ENCODE data around the gene SPOP.
"Not testable (repeated sequence)": the region's sequence is repeated elsewhere in the genome, so short reads cannot be mapped to it uniquely, and the experiment has no call there.

The SPOP gene

GRCh38 chr17:49677933-49678847, at the start of gene SPOP:
Gene SPOP (minus strand): TSS chr17:49678097. CDS start chr17:49622810, 55,287 bp downstream.
- DNase-seq: peak; percentile 99

- DNase-seq: no peak
Measured at GRCh38 chr17:49727380-49727779, 49.5 kb upstream of the SPOP start.

- no peak for DNase-seq
Measured at GRCh38 chr17:49725452-49726130, 47.7 kb upstream of the SPOP start.

GRCh38 chr17:49724552-49724951, 46.7 kb upstream of the SPOP start:
- DNase-seq: not testable (repeated sequence)

GRCh38 chr17:49723423-49723822, 45.5 kb upstream of the SPOP start:
- DNase-seq: no peak

- DNase-seq: no peak
Measured at GRCh38 chr17:49722066-49722465, 44.2 kb upstream of the SPOP start.

GRCh38 chr17:49717371-49717861, 39.5 kb upstream of the SPOP start:
- no peak for DNase-seq

GRCh38 chr17:49716668-49717364, 38.9 kb upstream of the SPOP start:
- no peak for DNase-seq

GRCh38 chr17:49715717-49716279, 37.9 kb upstream of the SPOP start:
- DNase-seq: peak; percentile 32

GRCh38 chr17:49715216-49715615, 37.3 kb upstream of the SPOP start:
- DNase-seq: no peak

- no peak for DNase-seq
Measured at GRCh38 chr17:49708515-49709183, 30.8 kb upstream of the SPOP start.

- peak; percentile 99 for DNase-seq
Measured at GRCh38 chr17:49707608-49708514, 30.0 kb upstream of the SPOP start, which contains the start of gene SLC35B1. Gene SLC35B1 (minus strand): TSS chr17:49707964. CDS start chr17:49707833, 131 bp downstream.

GRCh38 chr17:49707246-49707607, 29.3 kb upstream of the SPOP start:
- peak; percentile 46 for DNase-seq

GRCh38 chr17:49705254-49705653, 27.4 kb upstream of the SPOP start:
- DNase-seq: no peak

GRCh38 chr17:49703557-49704277, 25.8 kb upstream of the SPOP start:
- DNase-seq: no peak

GRCh38 chr17:49700960-49701359, 23.1 kb upstream of the SPOP start:
- no peak for DNase-seq

GRCh38 chr17:49699966-49700575, 22.2 kb upstream of the SPOP start:
- no peak for DNase-seq

GRCh38 chr17:49698005-49698404, 20.1 kb upstream of the SPOP start:
- no peak for DNase-seq

GRCh38 chr17:49696233-49696761, 18.4 kb upstream of the SPOP start:
- DNase-seq: peak; percentile 66
